CD14-positive monocyte (primary cell): ENCODE data around the gene ST6GALNAC3. TPM values are rescaled to one million over a fixed set of nuclear protein-coding genes. Genes with fewer than 3 reads are reported as not detected.

Experiments used
- DNase-seq, 3 donors: peaks; one replicate each; pipeline ENCODE4 v3.0.0-alpha.2; 2011 to 2022
- H2AFZ ChIP-seq: 2 replicates; pipeline ENCODE4 v1.6.0; 2012; ENCODE audit warnings: mild to moderate bottlenecking, low read depth, low read length, inconsistent platforms; ENCODE audit not compliant: insufficient read depth, poor library complexity, severe bottlenecking
- H3K27ac ChIP-seq, 2 donors: 1 replicate in 1 of 2; 2 replicates in 1 of 2; pipeline ENCODE4 v1.5.1; 2012 to 2013; ENCODE audit warnings: low read length in 2 of 2, control low read depth in 1 of 2, inconsistent platforms in 1 of 2, low read depth in 1 of 2, mild to moderate bottlenecking in 1 of 2
- H3K27me3 ChIP-seq, 2 donors: one replicate each; pipeline versions ENCODE4 v1.6.0 to v1.6.1; 2011 to 2013; ENCODE audit warnings: low read length in 2 of 2; ENCODE audit not compliant: control insufficient read depth in 2 of 2, insufficient read depth in 2 of 2
- H3K36me3 ChIP-seq, 2 donors: replicated peaks in 1 of 2; 1 replicate in 1 of 2; 2 replicates in 1 of 2; pipeline versions ENCODE4 v1.5.1 to v1.6.1; 2012 to 2013; ENCODE audit warnings: low read length in 2 of 2, control low read depth in 1 of 2, inconsistent platforms in 1 of 2, mild to moderate bottlenecking in 1 of 2; ENCODE audit not compliant: insufficient read depth in 2 of 2, control insufficient read depth in 1 of 2
- H3K4me1 ChIP-seq, 2 donors: 1 replicate in 1 of 2; 2 replicates in 1 of 2; pipeline versions ENCODE4 v1.5.1 to v1.6.1; 2012 to 2013; ENCODE audit warnings: low read length in 2 of 2, control low read depth in 1 of 2, inconsistent platforms in 1 of 2, mild to moderate bottlenecking in 1 of 2, moderate library complexity in 1 of 2; ENCODE audit not compliant: insufficient read depth in 2 of 2, control insufficient read depth in 1 of 2
- H3K4me2 ChIP-seq: replicated peaks from 2 replicates; pipeline ENCODE3; 2012; ENCODE audit warnings: low read length, moderate library complexity, mild to moderate bottlenecking; ENCODE audit not compliant: poor library complexity, severe bottlenecking; ENCODE audit errors: extremely low read depth
- H3K4me3 ChIP-seq, 3 experiments: fragments of 200-600 bp in 1 of 3; sonication (generic) in 1 of 3; replicated peaks in 1 of 3; 1 replicate in 2 of 3; 2 replicates in 1 of 3; pipeline ENCODE4 v1.5.1; 2011 to 2013; ENCODE audit warnings: low read length in 3 of 3, mild to moderate bottlenecking in 3 of 3, control low read depth in 2 of 3, low read depth in 2 of 3, inconsistent platforms in 1 of 3, moderate library complexity in 1 of 3
- H3K79me2 ChIP-seq: 2 replicates; pipeline ENCODE4 v1.6.0; 2012; ENCODE audit warnings: mild to moderate bottlenecking, control low read depth, inconsistent platforms, low read length, moderate library complexity; ENCODE audit not compliant: insufficient read depth
- H3K9ac ChIP-seq: 2 replicates; pipeline ENCODE4 v1.6.0; 2017; ENCODE audit warnings: low read length, mild to moderate bottlenecking; ENCODE audit not compliant: insufficient read depth, poor library complexity, severe bottlenecking
- H3K9me3 ChIP-seq, 2 donors: replicated peaks in 1 of 2; 1 replicate in 1 of 2; 2 replicates in 1 of 2; pipeline versions ENCODE4 v1.5.1 to v1.6.1; 2012 to 2013; ENCODE audit warnings: low read length in 2 of 2, control low read depth in 1 of 2; ENCODE audit not compliant: control insufficient read depth in 1 of 2, insufficient read depth in 1 of 2
- H4K20me1 ChIP-seq: 2 replicates; pipeline ENCODE4 v1.6.0; 2012; ENCODE audit warnings: mild to moderate bottlenecking, low read length, control low read depth, moderate library complexity; ENCODE audit not compliant: insufficient read depth
- H3K27ac Mint-ChIP-seq, 7 donors: one replicate each; pipeline ENCODE4 v1.8.0; 2020; ENCODE audit warnings: mild to moderate bottlenecking in 7 of 7, mixed read lengths in 7 of 7, moderate library complexity in 6 of 7, inconsistent platforms in 2 of 7
- H3K27me3 Mint-ChIP-seq, 3 donors: one replicate each; pipeline ENCODE4 v1.8.0; 2021 to 2022; ENCODE audit warnings: low read depth in 3 of 3, mild to moderate bottlenecking in 3 of 3, mixed read lengths in 3 of 3, moderate library complexity in 3 of 3, inconsistent platforms in 1 of 3
- H3K36me3 Mint-ChIP-seq, 2 donors: one replicate each; pipeline ENCODE4 v1.8.0; 2020; ENCODE audit warnings: mixed read lengths in 2 of 2, inconsistent platforms in 1 of 2, mild to moderate bottlenecking in 1 of 2
- H3K4me1 Mint-ChIP-seq: one replicate; pipeline ENCODE4 v1.8.0; 2020; ENCODE audit warnings: mild to moderate bottlenecking, mixed read lengths
- H3K4me3 Mint-ChIP-seq, 2 donors: one replicate each; pipeline ENCODE4 v1.8.0; 2020; ENCODE audit warnings: mild to moderate bottlenecking in 2 of 2, mixed read lengths in 2 of 2, moderate library complexity in 1 of 2
- H3K9me3 Mint-ChIP-seq, 7 donors: one replicate each; pipeline ENCODE4 v1.8.0; 2020 to 2022; ENCODE audit warnings: mixed read lengths in 7 of 7, mild to moderate bottlenecking in 6 of 7, moderate library complexity in 6 of 7, inconsistent platforms in 2 of 7
- WGBS: methylation state at CpG from one replicate; pipeline ENCODE4 v1.1.5; 2013; ENCODE audit warnings: missing lambda C conversion rate; ENCODE audit not compliant: insufficient coverage; 5-methylcytosine and 5-hydroxymethylcytosine counted together
- intact Hi-C, 2 donors: fragments of 100-400 bp; cut with micrococcal nuclease; formaldehyde crosslinking; loops; one replicate each; pipeline versions ENCODE4 v1.15.0 to v1.15.1; 2023
- polyA plus RNA-seq, 3 donors: library from polyadenylated mRNA; depleted of rRNA in 1 of 3; unstranded in 2 of 3; stranded (reverse) in 1 of 3; fragments of 300-500 nt in 2 of 3; fragments of >200 nt in 1 of 3; fragmentation: Illumina TruSeq in 2 of 3; gene quantifications; 1 replicate in 2 of 3; 2 replicates in 1 of 3; pipeline ENCODE4 v1.2.3, GENCODE V29; 2012 to 2021
- TF ChIP-seq, protein P1 (sequence below): fragments of 200-600 bp; IDR thresholded peaks from one replicate; pipeline ENCODE4 v1.8.0; 2022; ENCODE audit warnings: antibody characterized with exemption, mild to moderate bottlenecking

ST6GALNAC3 gene
- polyA plus RNA-seq, 3 donors = 6.5 to 9.2 (median 7.6) TPM

DNA sequence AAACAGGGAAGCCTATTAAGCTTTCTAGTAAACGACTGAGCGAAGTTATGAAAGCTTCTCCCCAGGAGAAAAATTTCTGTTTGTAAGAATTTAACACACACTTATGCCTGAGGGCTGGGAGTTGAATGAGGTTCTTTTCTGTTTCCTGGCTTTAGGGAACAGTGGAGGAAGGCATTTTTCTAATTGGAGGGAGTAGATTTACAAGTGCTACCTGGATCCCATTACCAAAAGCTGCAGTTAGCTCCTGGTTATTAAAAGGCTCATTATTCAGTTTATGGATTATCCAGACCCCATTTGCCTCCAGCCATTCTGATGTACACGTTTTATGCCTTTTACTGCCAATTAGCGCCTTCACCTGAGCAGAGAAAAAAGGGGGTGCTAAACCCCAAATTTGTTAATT lies 7.5 kb downstream of the ST6GALNAC3 start:
- peaks cover 42% of the 10 kb centered on the region for H4K20me1 ChIP-seq
- peaks cover 18% of the 10 kb centered on the region for H3K79me2 ChIP-seq
- no peak overlapping the region for H3K27ac ChIP-seq
- H3K27me3 Mint-ChIP-seq = peaks cover 2 to 3% (median 2%) of the 10 kb centered on the region in 3 donors
- H3K9ac ChIP-seq = no peak overlapping the region
- DNase-seq = no peak
- H3K4me1 Mint-ChIP-seq = peaks cover 20% of the 10 kb centered on the region
- peaks cover 0 to 2% of the 10 kb centered on the region in 2 donors for H3K9me3 ChIP-seq
- H3K4me3 ChIP-seq = no peak overlapping the region
- 100% methylated on average over 2 of the region's 4 CpGs for WGBS
- H3K4me3 Mint-ChIP-seq = no peak overlapping the region
- H3K27me3 ChIP-seq = no peaks in the 10 kb centered on the region
- H3K36me3 Mint-ChIP-seq = peaks cover 2% of the 10 kb centered on the region in 2 donors
- no peak overlapping the region for H3K27ac Mint-ChIP-seq
- intact Hi-C loops = no loop called here
- H3K36me3 ChIP-seq = no peaks in the 10 kb centered on the region
- TF ChIP-seq, protein P1, sequence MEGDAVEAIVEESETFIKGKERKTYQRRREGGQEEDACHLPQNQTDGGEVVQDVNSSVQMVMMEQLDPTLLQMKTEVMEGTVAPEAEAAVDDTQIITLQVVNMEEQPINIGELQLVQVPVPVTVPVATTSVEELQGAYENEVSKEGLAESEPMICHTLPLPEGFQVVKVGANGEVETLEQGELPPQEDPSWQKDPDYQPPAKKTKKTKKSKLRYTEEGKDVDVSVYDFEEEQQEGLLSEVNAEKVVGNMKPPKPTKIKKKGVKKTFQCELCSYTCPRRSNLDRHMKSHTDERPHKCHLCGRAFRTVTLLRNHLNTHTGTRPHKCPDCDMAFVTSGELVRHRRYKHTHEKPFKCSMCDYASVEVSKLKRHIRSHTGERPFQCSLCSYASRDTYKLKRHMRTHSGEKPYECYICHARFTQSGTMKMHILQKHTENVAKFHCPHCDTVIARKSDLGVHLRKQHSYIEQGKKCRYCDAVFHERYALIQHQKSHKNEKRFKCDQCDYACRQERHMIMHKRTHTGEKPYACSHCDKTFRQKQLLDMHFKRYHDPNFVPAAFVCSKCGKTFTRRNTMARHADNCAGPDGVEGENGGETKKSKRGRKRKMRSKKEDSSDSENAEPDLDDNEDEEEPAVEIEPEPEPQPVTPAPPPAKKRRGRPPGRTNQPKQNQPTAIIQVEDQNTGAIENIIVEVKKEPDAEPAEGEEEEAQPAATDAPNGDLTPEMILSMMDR = no peak
- peaks cover 0 to 4% (median 0%) of the 10 kb centered on the region in 7 donors for H3K9me3 Mint-ChIP-seq
- no peak overlapping the region for H2AFZ ChIP-seq
- H3K4me1 ChIP-seq = no peaks in the 10 kb centered on the region
- no peak overlapping the region for H3K4me2 ChIP-seq

DNA sequence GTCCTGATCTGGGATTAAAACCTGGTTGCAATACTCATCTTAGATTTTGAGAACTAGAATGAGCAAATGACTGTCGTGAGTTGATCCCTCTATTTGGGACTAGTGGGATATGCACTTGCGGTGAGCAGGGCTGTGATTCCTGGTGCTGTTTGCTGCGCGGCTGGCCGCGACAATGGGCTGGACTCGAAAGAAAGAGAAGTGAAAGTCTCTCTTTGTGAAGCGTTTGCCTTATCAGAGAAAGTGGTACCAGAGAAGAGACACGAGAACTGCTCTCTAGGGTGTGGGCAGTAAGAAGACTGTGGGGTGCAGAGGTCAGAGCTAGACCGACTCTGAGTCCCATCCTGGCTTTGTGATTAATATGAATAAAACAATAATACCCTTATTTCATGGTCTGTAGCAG lies 8.6 kb downstream of the ST6GALNAC3 start:
- H3K27ac ChIP-seq = no peak overlapping the region
- no peak overlapping the region for H3K4me2 ChIP-seq
- no peaks in the 10 kb centered on the region for H3K36me3 ChIP-seq
- H3K36me3 Mint-ChIP-seq = peaks cover 0 to 2% of the 10 kb centered on the region in 2 donors
- H3K4me3 Mint-ChIP-seq = peak overlapping the region in 1 of 2 donors; percentile 20
- peaks cover 0 to 2% (median 2%) of the 10 kb centered on the region in 3 donors for H3K27me3 Mint-ChIP-seq
- peaks cover 0 to 2% of the 10 kb centered on the region in 2 donors for H3K9me3 ChIP-seq
- intact Hi-C loops = no loop called here
- no peak overlapping the region for H2AFZ ChIP-seq
- TF ChIP-seq, protein P1 = no peak
- no peak overlapping the region for H3K27ac Mint-ChIP-seq
- 66% methylated on average over 6 of the region's 10 CpGs for WGBS
- no peak overlapping the region for H3K4me3 ChIP-seq
- no peaks in the 10 kb centered on the region for H3K4me1 ChIP-seq
- peaks cover 0 to 4% (median 0%) of the 10 kb centered on the region in 7 donors for H3K9me3 Mint-ChIP-seq
- H3K9ac ChIP-seq = no peak overlapping the region
- no peaks in the 10 kb centered on the region for H3K27me3 ChIP-seq
- no peak for DNase-seq
- H4K20me1 ChIP-seq = peaks cover 42% of the 10 kb centered on the region
- peaks cover 9% of the 10 kb centered on the region for H3K79me2 ChIP-seq
- H3K4me1 Mint-ChIP-seq = peaks cover 24% of the 10 kb centered on the region
